GM19467 (cell line): ENCODE results near the gene CADM4.
A peak's percentile ranks its signal among the peaks of the same experiment; 100 is the strongest.

Source experiments
- ATAC-seq: cut with Tn5 transposase; IDR thresholded peaks from one replicate; pipeline ENCODE4 v1.9.1; 2021; ENCODE audit warnings: mild to moderate bottlenecking, moderate library complexity; ENCODE audit not compliant: unreplicated experiment

Gene CADM4

GRCh38 chr19:43634872-43635560 is 4.6 kb downstream of the CADM4 start:
- no peak for ATAC-seq

GRCh38 chr19:43634506-43634871 is 5.2 kb downstream of the CADM4 start:
- no peak for ATAC-seq

GRCh38 chr19:43634068-43634467 is 5.6 kb downstream of the CADM4 start:
- no peak for ATAC-seq

DNA sequence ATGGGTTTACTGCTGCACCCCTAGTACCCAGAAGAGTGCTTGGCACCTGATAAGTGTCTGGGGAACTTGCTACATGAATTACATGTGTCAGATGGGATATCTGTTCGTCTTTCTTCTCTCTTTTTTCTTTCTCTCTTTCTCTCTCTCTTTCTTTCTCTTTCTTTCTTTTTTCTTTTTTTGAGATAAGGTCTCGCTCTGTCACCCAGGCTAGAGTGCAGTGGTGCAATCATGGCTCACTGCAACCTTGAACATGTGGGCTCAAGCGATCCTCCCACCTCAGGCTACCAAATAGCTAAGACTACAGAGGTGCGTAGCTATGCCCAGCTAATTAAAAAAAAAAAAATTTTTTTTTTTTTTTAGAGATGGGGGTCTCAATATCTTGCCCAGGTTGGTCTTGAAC is 6.1 kb downstream of the CADM4 start:
- ATAC-seq, result no peak

GRCh38 chr19:43631491-43631890 is 8.2 kb downstream of the CADM4 start:
- ATAC-seq, result no peak

DNA sequence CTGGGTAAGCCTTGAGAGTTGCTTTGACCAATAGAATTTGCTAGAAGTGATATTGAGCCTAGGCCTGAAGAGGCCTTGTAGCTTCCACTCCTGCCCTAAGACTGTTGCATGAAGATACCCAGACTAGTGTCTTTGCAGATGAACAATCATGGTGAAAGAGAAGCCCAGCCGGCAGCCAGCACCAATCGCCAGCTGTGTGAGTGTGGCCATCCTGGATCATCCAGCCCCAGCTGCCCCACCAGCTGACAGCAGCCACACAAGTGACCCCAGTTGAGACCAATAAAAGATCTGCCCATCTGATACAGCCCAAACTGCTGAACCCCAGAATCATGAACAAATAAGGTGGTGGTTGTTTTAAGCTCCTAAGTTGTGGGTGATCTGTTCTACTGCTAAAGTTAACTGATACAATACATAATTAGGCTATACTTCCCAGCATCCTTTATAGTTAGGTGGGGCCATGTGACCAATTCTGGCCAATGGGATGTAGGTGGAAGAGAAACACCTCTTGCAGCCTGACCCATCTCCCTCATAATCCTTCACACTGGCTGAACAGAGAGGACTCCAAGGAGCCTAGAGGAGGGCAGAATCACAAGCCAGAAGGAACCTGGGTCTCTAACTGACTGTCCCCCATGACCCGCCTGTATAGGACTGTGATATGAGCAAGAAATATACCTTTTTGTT is 10.9 kb downstream of the CADM4 start:
- no peak for ATAC-seq

DNA sequence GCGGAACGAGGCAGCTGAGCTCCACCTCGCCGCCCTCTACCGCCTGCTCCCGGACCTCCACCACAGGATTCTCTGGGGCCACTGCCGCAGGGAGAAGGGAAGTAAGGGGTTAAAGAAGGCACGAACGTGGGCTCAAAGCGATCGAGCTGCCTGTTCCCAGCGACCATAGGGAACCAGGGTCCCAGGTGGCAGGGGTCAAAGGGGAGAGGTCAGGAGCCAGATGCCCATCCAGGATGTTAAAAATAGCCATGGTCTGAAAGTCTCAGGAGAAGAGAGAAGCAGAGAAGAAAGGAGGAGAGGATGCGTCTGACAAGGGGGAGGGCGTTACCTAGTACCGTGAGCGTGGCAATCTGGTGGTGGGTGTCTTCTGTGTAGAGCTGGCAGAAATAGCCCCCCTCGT is 12.8 kb downstream of the CADM4 start:
- no peak for ATAC-seq

DNA sequence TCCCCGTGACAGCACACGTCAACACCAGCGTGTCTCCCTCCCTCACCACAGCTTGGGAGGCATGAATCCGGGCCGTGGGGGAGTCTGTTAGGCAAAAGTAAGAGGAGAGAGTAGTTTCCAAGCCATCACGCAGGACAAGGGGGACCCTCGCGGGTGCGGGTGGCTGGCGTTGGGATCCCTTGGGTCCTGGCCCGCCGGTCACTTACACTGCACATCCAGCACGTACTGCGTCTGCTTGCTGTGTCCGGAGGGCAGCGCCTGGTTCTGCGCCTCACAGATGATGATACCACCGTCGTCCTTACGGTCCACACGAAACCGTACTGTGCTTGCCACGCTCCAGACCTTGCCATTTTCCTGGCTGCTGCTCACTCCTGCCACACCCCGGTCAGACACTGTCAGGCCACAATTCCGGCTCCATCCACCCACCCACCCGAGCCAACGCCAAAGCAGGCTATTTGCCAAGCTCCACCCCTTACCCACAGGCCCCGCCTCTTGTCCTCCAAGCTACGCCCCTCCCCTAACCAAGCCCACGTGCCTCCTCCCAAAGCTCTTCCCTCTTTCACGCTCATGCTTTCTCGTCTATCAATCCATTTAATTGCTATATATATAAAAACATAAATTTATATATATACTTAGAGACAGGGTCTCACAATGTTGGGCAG is 13.6 kb downstream of the CADM4 start:
- no peak for ATAC-seq

DNA sequence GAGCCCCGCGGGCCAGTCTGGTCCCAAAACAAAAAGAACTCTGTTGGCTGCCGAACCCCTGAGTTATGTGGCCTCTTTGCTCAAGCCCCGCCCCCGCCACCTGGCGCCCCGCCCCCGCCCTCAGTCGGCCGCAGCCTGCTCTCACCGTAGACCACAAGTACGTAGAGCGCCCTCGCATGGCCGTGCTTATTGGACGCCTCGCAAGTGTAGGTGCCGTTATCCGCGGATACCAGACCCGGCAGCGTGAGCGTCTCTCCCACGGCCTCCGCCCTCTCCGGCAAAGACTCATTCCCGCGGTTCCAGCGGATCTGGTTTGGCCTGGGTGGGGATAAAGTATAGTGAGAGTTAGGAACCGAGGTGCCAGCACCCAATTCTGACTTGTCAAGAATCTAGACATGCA is 14.7 kb downstream of the CADM4 start:
- ATAC-seq, result no peak

DNA sequence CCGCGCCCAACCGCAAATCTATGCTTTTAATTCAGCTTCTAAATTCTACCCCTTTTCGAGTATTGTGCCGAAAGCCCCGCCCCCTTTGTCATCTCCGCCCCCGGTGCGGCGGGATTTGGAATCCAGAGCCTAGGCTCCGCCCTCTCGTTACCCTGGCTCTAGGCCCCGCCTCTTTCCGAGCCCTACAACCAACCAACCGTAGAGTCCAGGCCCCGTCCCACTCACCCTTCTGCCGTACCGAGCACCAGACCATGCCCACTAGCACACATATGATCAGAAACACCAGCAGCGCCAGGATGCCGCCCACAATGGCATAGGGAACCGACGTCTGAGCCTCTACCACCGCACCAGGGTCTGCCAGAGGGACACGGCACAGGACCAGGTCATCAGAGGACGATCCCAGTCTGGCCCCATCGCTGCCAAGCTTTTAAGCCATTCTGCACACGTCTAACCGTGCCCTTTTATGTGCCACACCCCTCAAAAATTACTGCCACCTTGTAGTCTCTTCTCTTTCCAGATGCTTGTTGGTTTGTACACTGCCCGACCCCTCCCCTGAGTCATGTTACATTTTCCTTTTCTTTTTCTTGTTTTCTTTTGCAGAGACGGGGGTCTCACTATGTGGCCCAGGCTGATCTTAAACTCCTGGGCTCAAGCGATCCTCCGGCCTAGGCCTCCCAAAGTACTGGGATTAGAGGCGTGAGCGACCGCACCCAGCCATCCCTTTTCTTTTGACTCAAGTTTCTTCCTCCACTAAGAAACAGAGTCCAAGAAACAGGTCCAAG is 15.6 kb downstream of the CADM4 start:
- no peak for ATAC-seq

DNA sequence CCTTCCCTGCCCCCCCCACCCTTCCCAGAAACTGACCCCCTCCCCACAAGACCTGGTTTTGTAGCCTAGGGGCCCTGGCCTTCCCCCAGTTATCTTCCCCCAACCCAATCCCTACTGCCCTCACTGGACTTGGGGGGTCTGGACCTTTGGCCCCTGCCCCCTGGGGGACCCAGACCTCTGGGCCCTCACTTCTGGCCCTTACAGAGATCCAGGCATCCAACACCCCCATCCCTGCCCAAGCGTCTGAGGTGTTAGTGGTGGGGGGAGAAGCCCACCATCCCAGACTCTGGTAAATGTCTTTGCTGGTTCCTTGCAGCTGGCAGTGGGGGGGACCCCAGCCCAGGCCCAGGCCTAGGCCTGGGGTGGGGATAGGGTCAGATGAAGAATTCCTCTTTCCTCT is 16.7 kb downstream of the CADM4 start:
- no peak for ATAC-seq

DNA sequence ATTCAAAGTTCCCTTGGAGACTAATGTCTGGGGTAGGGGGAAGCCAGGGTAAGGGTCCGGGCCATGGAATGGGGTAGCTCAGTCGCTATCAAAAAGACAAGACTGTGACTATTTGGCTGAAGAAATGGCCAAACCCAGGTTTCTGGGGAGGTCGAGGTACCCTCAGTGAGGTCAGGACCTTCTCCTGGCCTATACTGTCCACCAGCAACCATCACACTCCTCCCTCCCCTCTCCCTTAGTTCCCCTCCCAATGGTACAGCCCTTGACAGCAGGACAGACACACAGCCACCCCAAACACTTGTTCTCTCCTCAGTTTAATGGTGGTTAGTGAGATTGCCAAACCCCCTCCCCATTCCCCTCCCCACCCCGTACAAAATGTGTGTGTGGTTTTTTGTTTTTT is 17.6 kb downstream of the CADM4 start:
- no peak for ATAC-seq

DNA sequence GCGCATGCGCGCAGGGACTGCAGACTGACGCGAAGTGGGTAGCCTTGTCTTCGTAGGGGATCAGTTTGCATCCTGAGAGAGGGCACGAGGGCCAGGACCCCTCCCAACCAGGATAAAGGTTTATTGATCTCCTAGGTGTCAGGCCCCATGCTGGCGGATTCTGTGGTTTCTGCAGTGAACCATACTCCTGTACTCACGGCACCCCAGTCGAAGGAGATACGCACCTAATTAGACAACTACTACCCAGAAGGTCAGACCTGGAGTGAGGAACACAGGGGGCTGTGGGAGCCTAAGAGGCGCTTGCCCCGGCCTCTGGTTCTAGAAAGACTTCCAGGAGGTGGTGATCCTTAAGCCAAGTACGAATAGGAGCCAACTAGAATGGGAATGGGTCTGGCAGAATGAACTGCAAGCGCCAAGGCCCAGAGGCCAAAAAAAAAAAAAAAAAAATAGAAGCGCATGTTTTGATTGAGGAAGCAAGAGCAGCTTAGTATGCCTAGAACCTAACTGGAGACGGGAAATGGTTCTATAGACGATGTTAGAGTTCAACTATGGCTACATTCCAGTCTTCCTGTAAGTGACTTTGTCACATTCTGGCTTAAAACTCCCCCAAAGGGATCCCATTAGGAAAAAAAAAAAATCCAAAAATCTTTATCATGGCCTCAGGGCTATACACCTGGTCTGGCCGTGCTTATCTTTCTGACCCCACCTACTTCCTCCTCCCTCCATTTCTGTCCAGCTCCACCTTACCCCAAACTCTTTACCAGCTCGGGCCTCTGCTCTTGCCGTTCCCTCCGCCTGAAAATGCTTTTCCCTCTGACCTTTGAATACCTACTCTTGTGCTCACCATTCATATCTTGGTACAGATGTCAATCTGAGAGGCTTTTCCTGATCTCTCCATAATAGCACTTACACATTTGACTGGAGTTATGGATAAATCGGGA is 19.3 kb downstream of the CADM4 start:
- no peak for ATAC-seq

- peak; percentile 70 for ATAC-seq
Observed at GRCh38 chr19:43619262-43620060, 20.2 kb downstream of the CADM4 start, which contains the start of gene ZNF428. Gene ZNF428, minus strand, starts transcription at chr19:43619629. Its CDS starts 5,325 bp downstream, at chr19:43614304.

DNA sequence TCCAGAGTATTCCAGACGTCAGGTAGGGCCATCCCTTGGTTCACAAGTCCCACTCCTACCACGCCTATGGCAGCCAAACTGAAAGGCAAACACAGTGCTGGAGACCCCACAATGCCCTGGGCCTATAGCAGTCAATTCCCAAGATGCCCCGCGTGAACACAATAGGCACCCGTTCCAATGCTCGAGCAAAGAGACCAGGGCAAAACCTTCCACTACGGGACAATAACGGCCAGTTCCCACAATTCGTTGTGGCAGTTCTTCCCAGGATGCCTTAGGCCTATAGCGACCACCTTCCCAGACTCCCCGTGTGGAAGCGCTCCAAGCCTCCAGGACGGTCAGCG is 20.8 kb downstream of the CADM4 start:
- peak; percentile 6 for ATAC-seq

DNA sequence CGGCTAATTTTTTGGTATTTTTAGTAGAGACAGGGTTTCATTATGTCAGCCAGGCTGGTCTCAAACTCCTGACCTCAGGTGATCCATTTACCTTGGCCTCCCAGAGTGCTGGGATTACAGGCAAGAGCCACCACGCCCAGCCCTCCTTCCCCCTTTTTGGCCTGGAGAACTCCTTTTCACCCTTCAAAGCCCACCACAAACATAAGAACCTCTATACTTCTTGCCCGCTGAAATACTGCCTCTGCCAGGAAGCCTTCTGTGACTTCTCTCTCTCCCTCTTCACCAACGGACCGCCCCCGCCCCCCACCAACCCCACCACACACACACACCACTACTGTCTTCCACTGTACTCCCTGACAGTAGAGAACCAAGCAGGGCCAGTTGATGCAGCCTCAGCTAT is 22.7 kb downstream of the CADM4 start:
- ATAC-seq, result no peak

DNA sequence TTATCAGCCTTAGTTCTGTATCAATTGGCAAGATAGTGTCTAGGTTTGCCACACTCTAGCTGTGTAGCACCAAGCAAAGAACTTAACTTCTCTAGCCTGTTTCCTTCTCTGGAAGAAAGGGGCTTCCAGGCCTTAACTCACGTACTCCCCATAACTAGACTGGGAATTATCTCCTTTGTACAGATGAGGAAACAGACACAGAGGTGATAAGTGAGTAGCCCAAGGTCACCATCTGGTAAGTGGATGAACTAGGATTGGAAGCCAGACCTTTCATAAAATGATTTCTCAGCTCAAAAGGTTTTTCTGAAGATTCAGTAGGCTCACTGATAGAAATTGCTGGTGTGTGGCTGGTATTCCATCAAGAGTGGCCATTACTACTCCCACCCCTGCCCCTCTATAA is 23.3 kb downstream of the CADM4 start:
- ATAC-seq, result no peak

GRCh38 chr19:43612374-43612773 is 27.3 kb downstream of the CADM4 start:
- no peak for ATAC-seq

DNA sequence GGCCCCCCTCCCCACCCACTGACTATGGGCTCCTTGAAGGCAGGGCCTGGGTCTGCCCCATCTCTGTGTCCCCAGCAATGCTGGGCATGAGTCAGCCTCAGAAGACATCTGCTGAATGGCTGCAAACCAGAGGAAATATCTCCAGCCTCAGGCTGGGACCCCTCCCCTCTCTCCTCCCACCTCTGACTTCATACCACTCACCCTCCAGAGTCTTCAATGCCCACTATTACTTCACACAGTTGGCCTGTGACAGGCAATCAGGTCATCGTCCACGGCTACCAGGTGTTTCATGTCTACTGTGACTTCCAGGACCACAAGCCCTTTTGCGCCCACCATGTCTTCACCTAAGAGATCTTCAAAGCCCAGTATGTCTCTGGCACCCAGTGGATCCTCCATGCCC is 27.9 kb downstream of the CADM4 start, which contains the start of gene SRRM5:
Gene SRRM5, plus strand, starts transcription at position 301 of the 400 bp plus-strand sequence. Its CDS starts 34 bp downstream, at position 335.
- no peak for ATAC-seq
